Upper lobe of left lung (tissue), 4 donors: ENCODE results near the gene MGAM2.

ENCODE experiments used
- CTCF ChIP-seq, 6 experiments: fragments of 450-650 bp in 4 of 6; fragments of 200-600 bp in 2 of 6; sonication (generic) in 2 of 6; IDR thresholded peaks; one replicate each; pipeline ENCODE4 v1.5.1; 2016 to 2019; ENCODE audit warnings: antibody characterized with exemption in 6 of 6
- EP300 ChIP-seq, 4 donors: sonication (generic); formaldehyde crosslinking; IDR thresholded peaks; one replicate each; pipeline ENCODE4 v1.5.1; 2017; ENCODE audit warnings: antibody characterized with exemption in 4 of 4, control low read depth in 2 of 4
- POLR2A ChIP-seq, 4 donors: fragments of 450-650 bp; IDR thresholded peaks; one replicate each; pipeline ENCODE4 v1.5.1; 2016 to 2017; ENCODE audit warnings: antibody characterized with exemption in 4 of 4, mild to moderate bottlenecking in 2 of 4
- POLR2AphosphoS5 ChIP-seq, 2 donors: sonication (generic); formaldehyde crosslinking; IDR thresholded peaks; one replicate each; pipeline ENCODE4 v1.5.1; 2017; ENCODE audit warnings: antibody characterized with exemption in 2 of 2

DNA sequence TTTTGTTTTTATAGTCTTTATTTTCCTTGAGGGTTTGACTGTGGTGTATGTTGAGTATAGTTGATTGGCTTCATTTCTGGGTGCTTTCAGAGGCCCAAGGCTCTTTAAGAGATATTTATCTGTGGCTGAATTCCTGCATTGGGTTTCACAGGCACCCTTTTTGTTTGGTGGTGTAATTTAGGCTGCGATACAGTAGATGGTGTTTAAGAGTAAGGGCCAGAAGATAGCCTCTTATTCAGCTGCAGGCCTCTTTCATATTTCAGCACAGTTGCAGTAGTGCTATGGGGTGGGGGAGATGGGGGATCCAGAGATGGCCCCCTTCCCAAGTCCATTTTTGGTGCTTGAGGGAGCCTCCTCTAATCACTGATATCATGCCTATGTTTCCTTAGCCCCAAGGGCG, 69.7 kb downstream of the MGAM2 start:
- TF ChIP-seq POLR2A (IDR thresholded peaks at IDR 0.05) = no peak
- no peak for TF ChIP-seq CTCF (IDR thresholded peaks at IDR 0.05)
- no peak for TF ChIP-seq POLR2AphosphoS5 (IDR thresholded peaks at IDR 0.05)
- no peak for TF ChIP-seq EP300 (IDR thresholded peaks at IDR 0.05)
